HepG2 (cell line): ENCODE results near the gene SLC22A23. TPM values are rescaled to one million over a fixed set of nuclear protein-coding genes. Genes with fewer than 3 reads are reported as not detected.

ENCODE experiments used
- ATAC-seq: fragments of 200-7000 bp; cut with Tn5 transposase; 3 replicates; pipeline ENCODE4 v1.9.1; 2020; ENCODE audit warnings: mild to moderate bottlenecking, moderate library complexity
- BruUV-seq: library from RNA; stranded (reverse); fragments of 400-500 nt; replicated peaks from 2 replicates; lab custom pipeline; 2021; lab: Mats Ljungman, UMichigan
- CTCF ChIA-PET: fragments of 300-600 bp; formaldehyde crosslinking; extraction: SDS; loops from one replicate; lab custom pipeline; 2021; ENCODE audit warnings: low total read pairs, inconsistent platforms, low intra/inter-chr PET ratio; lab: Yijun Ruan, JAX
- POLR2A ChIA-PET: fragments of 350-600 bp; sonication (Branson Sonifier 250); formaldehyde crosslinking; loops from one replicate; lab custom pipeline; 2020; ENCODE audit warnings: antibody characterized with exemption, inconsistent platforms; lab: Yijun Ruan, JAX
- DNase-seq: peaks from one replicate; pipeline ENCODE4 v3.0.0-alpha.2; 2015; ENCODE audit warnings: low spot score
- FAIRE-seq: peaks from 3 replicates; lab custom pipeline; 2011; peaks lifted over from hg19 to GRCh38; lab: Jason Lieb, UNC
- H2AFZ ChIP-seq: one replicate; pipeline ENCODE4 v1.6.1; 2011; ENCODE audit warnings: low read length, inconsistent platforms
- H3K27ac ChIP-seq: fragments of 300-600 bp; 3 replicates; pipeline ENCODE4 v1.8.0; 2011; ENCODE audit warnings: mixed run types, mild to moderate bottlenecking, mixed read lengths, low read length, inconsistent platforms; ENCODE audit not compliant: insufficient read depth; ENCODE audit errors: extremely low read length
- H3K27me3 ChIP-seq, 2 experiments: fragments of 200-600 bp in 1 of 2; 2 replicates in 1 of 2; 3 replicates in 1 of 2; pipeline versions ENCODE4 v1.6.0 to v1.8.0; 2011; ENCODE audit warnings: low read length in 2 of 2, mild to moderate bottlenecking in 2 of 2, moderate library complexity in 2 of 2, inconsistent platforms in 1 of 2; ENCODE audit not compliant: insufficient read depth in 2 of 2, control insufficient read depth in 1 of 2
- H3K36me3 ChIP-seq, 2 experiments: fragments of 200-600 bp in 1 of 2; replicated peaks in 1 of 2; 2 replicates in 1 of 2; 3 replicates in 1 of 2; pipeline versions ENCODE4 v1.5.1 to v1.8.0; 2011; ENCODE audit warnings: low read length in 2 of 2, inconsistent platforms in 1 of 2; ENCODE audit not compliant: insufficient read depth in 2 of 2, control insufficient read depth in 1 of 2
- H3K4me1 ChIP-seq: 2 replicates; pipeline ENCODE4 v1.5.1; 2012; ENCODE audit warnings: low read length, inconsistent platforms; ENCODE audit not compliant: insufficient read depth
- H3K4me2 ChIP-seq: 2 replicates; pipeline ENCODE4 v1.6.0; 2011; ENCODE audit warnings: low read depth, low read length, inconsistent platforms
- H3K4me3 ChIP-seq, 3 experiments: fragments of 200-600 bp in 1 of 3; sonication (generic), shearing (Covaris generic) in 1 of 3; replicated peaks in 1 of 3; 2 replicates each; pipeline ENCODE4 v1.5.1; 2011 to 2016; ENCODE audit warnings: low read length in 3 of 3, inconsistent platforms in 2 of 3, low read depth in 2 of 3, mild to moderate bottlenecking in 2 of 3, control low read depth in 1 of 3, mixed read lengths in 1 of 3; ENCODE audit not compliant: insufficient read depth in 1 of 3
- H3K79me2 ChIP-seq: one replicate; pipeline ENCODE4 v1.6.1; 2011; ENCODE audit warnings: low read length, inconsistent platforms; ENCODE audit not compliant: insufficient read depth
- H3K9ac ChIP-seq: 2 replicates; pipeline ENCODE4 v1.6.0; 2011; ENCODE audit warnings: mild to moderate bottlenecking, low read depth, low read length, inconsistent platforms; ENCODE audit not compliant: insufficient read depth
- H3K9me3 ChIP-seq: 2 replicates; pipeline ENCODE4 v1.5.1; 2012; ENCODE audit warnings: mild to moderate bottlenecking, low read length
- H4K20me1 ChIP-seq: 2 replicates; pipeline ENCODE4 v1.6.0; 2011; ENCODE audit warnings: inconsistent platforms, mild to moderate bottlenecking, low read length, moderate library complexity; ENCODE audit not compliant: insufficient read depth
- E2F1 ChIP-seq: sonication (generic); formaldehyde crosslinking; IDR thresholded peaks from 2 replicates; pipeline ENCODE4 v1.5.0; 2020; ENCODE audit warnings: missing genetic modification reagents
- ESRRA ChIP-seq: sonication (generic); formaldehyde crosslinking; IDR thresholded peaks from 2 replicates; pipeline ENCODE4 v1.5.1; 2020; ENCODE audit warnings: mild to moderate bottlenecking, low read depth, missing genetic modification reagents
- GZF1 ChIP-seq: sonication (generic); formaldehyde crosslinking; IDR thresholded peaks from 2 replicates; pipeline ENCODE4 v1.5.1; 2020; ENCODE audit warnings: mild to moderate bottlenecking, missing genetic modification reagents
- REXO4 ChIP-seq: sonication (generic); formaldehyde crosslinking; IDR thresholded peaks from 2 replicates; pipeline ENCODE4 v1.8.0; 2022; ENCODE audit warnings: missing genetic modification reagents, mild to moderate bottlenecking, borderline replicate concordance
- SMARCE1 ChIP-seq: fragments of 450-650 bp; IDR thresholded peaks from 2 replicates; pipeline ENCODE4 v1.6.1; 2017; ENCODE audit warnings: borderline replicate concordance
- SP1 ChIP-seq, 2 experiments: fragments of 450-650 bp in 1 of 2; sonication (generic) in 1 of 2; formaldehyde crosslinking in 1 of 2; IDR thresholded peaks; 2 replicates each; pipeline versions ENCODE4 v1.4.0 to v1.6.1; 2016 to 2020; ENCODE audit warnings: missing genetic modification reagents in 1 of 2
- SP2 ChIP-seq: sonication (generic); formaldehyde crosslinking; IDR thresholded peaks from 2 replicates; pipeline ENCODE4 v1.5.1; 2020; ENCODE audit warnings: mild to moderate bottlenecking, missing genetic modification reagents
- SPEN ChIP-seq: sonication (generic); formaldehyde crosslinking; IDR thresholded peaks from 2 replicates; pipeline ENCODE4 v1.5.1; 2020; ENCODE audit warnings: low read depth, mild to moderate bottlenecking, missing genetic modification reagents
- ZC3H13 ChIP-seq: sonication (generic); formaldehyde crosslinking; IDR thresholded peaks from 2 replicates; pipeline ENCODE4 v1.8.1; 2023; ENCODE audit warnings: mild to moderate bottlenecking, missing genetic modification reagents, moderate library complexity
- ZFX ChIP-seq: sonication (generic); formaldehyde crosslinking; IDR thresholded peaks from 2 replicates; pipeline ENCODE4 v1.4.0; 2020; ENCODE audit warnings: mild to moderate bottlenecking, low read depth, missing genetic modification reagents, moderate library complexity
- ZNF441 ChIP-seq: sonication (generic); formaldehyde crosslinking; IDR thresholded peaks from 2 replicates; pipeline ENCODE4 v1.7.0; 2021; ENCODE audit warnings: missing genetic modification reagents, borderline replicate concordance
- ZNF550 ChIP-seq: sonication (generic); formaldehyde crosslinking; IDR thresholded peaks from 2 replicates; pipeline ENCODE4 v1.4.0; 2020; ENCODE audit warnings: mild to moderate bottlenecking, missing genetic modification reagents, borderline replicate concordance
- ZNF577 ChIP-seq: sonication (generic); formaldehyde crosslinking; IDR thresholded peaks from 2 replicates; pipeline ENCODE4 v1.4.0; 2020; ENCODE audit warnings: mild to moderate bottlenecking, low read depth, missing genetic modification reagents, borderline replicate concordance
- ZNF841 ChIP-seq: sonication (generic); formaldehyde crosslinking; IDR thresholded peaks from 2 replicates; pipeline ENCODE4 v1.8.1; 2023; ENCODE audit warnings: missing genetic modification reagents, borderline replicate concordance
- ZSCAN31 ChIP-seq: sonication (generic); formaldehyde crosslinking; IDR thresholded peaks from 2 replicates; pipeline ENCODE4 v1.5.0; 2020; ENCODE audit warnings: low read depth, mild to moderate bottlenecking, missing genetic modification reagents
- WGBS: methylation state at CpG from one replicate; pipeline ENCODE4 v1.1.6; 2017; ENCODE audit warnings: low lambda C conversion rate; 5-methylcytosine and 5-hydroxymethylcytosine counted together
- in situ Hi-C: cut with HindIII; loops from 2 replicates; pipeline ENCODE4 v1.10.0; 2017; ENCODE audit warnings: low pct_unique_long_range_greater_than_20kb; ENCODE audit not compliant: extremely low pct_ligation_motif_present
- intact Hi-C: fragments of 100-400 bp; cut with micrococcal nuclease; formaldehyde crosslinking; loops from one replicate; pipeline ENCODE4 v1.10.0; 2022; ENCODE audit not compliant: unreplicated experiment
- polyA plus RNA-seq, 8 experiments: library from polyadenylated mRNA; depleted of rRNA in 3 of 8; stranded (reverse) in 7 of 8; unstranded in 1 of 8; fragments of >200 nt; fragmentation: Illumina TruSeq in 4 of 8; extraction: Trizol in 4 of 8; gene quantifications; 2 replicates each; pipeline versions ENCODE4 v1.2.1 to v1.2.3, GENCODE V29; 2011 to 2016; ENCODE audit warnings: low read depth in 4 of 8, missing spikeins in 1 of 8, mixed read lengths in 1 of 8; ENCODE audit not compliant: insufficient read depth in 1 of 8
- total RNA-seq, 5 experiments: library from RNA; depleted of rRNA; stranded (reverse); fragments of >200 nt; fragmentation: Illumina TruSeq; extraction: Trizol; gene quantifications; 2 replicates each; pipeline ENCODE4 v1.2.3, GENCODE V29; 2016; ENCODE audit warnings: low read depth in 1 of 5
- TF ChIP-seq, protein P1 (sequence below): sonication (generic); formaldehyde crosslinking; conservative IDR thresholded peaks from 2 replicates; pipeline ENCODE4 v1.8.0; 2022; ENCODE audit warnings: mild to moderate bottlenecking, moderate library complexity, missing genetic modification reagents

SLC22A23 gene
- total and polyA plus RNA-seq, 2 of the 13 experiments (the other 11 are each of a cell fraction or from before 2014, with no cell fraction given): 11.8 to 17.5 TPM

DNA sequence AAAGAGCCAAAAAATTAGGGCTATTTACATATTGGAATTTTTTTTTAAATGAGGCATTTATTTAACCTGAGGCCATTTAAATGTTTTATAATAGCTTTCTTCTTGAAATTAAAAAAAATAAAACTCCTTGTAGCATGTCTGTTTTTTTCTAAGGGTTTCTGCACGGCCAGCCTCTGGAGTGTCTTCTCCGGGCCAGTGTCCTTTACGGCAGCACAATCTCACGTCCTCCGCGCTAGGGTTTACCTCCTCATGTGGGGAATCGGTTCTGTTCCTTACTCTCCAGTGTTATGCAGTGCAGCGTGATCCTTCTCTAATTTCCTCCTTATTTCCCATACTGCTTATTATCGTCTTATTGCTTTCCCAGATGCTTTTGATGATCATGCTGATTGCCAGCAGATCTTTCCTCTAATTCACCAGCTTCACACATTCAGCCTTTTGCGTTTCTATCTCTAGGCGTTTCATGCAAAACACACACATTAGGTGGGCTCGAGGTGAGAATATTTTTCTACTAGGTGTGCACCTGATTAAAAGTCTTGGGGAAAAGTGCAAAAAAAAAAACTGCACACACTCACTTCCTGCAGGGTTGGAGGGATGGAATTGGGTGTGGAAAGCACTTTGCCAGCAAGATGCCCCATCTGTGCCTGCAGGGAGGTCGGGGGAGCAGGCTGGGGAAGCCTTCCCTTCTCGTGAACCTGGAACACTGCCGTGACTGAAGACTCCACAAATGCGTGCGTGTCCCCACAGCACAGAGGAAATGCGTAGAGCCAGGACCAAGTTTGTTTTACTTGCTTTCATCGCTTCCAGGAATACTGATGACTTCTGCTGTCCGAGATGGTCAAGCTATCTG, 142.0 kb downstream of the SLC22A23 start:
- Histone ChIP-seq H2AFZ (no peak overlapping the region), H4K20me1 (no peaks in the 10 kb centered on the region), H3K4me2 (no peak overlapping the region), H3K4me3 (no peak overlapping the region), H3K9ac (no peak overlapping the region), H3K36me3 (peaks cover 29 to 62% of the 10 kb centered on the region in 2 experiments), H3K79me2 (no peaks in the 10 kb centered on the region), H3K27ac (no peak overlapping the region), H3K4me1 (no peaks in the 10 kb centered on the region), H3K27me3 (no peaks in the 10 kb centered on the region), H3K9me3 (no peaks in the 10 kb centered on the region)
- CTCF ChIA-PET: no interaction called here
- FAIRE-seq (no peak), ATAC-seq (no peak), DNase-seq (no peak)
- POLR2A ChIA-PET: no interaction called here
- BruUV-seq: TSS peak; percentile 5
- TF ChIP-seq ZC3H13 (CRISPR knock-in tag): 0 out of 2 replicates have a peak, but pooled peaks have one; percentile 43
- no peak for TF ChIP-seq ZSCAN31
- TF ChIP-seq SP1 (IDR thresholded peaks at IDR 0.05): no peak
- no peak for TF ChIP-seq SP1 (CRISPR knock-in tag; IDR thresholded peaks at IDR 0.05)
- no peak for TF ChIP-seq E2F1 (CRISPR knock-in tag)
- no peak for TF ChIP-seq ZNF841
- 98% methylated on average over 19 of the region's 20 CpGs for WGBS
- in situ Hi-C loops (no loop called here), intact Hi-C loops (no loop called here)

GRCh38 chr6:3314176-3314575, 142.7 kb downstream of the SLC22A23 start:
- Histone ChIP-seq H4K20me1 (no peaks in the 10 kb centered on the region), H2AFZ (no peak overlapping the region), H3K9me3 (no peaks in the 10 kb centered on the region), H3K4me2 (no peak overlapping the region), H3K79me2 (no peaks in the 10 kb centered on the region), H3K9ac (no peak overlapping the region), H3K27me3 (no peaks in the 10 kb centered on the region), H3K27ac (no peak overlapping the region), H3K36me3 (peaks cover 25 to 55% of the 10 kb centered on the region in 2 experiments), H3K4me1 (no peaks in the 10 kb centered on the region), H3K4me3 (no peak overlapping the region)
- ATAC-seq (no peak), FAIRE-seq (no peak), DNase-seq (no peak)
- 92% methylated on average over 6 of the region's 7 CpGs for WGBS
- intact Hi-C loops (no loop called here), in situ Hi-C loops (no loop called here)
- no peak for TF ChIP-seq ZNF441
- TF ChIP-seq REXO4 (CRISPR knock-in tag): no peak
- TF ChIP-seq ZNF577 (CRISPR knock-in tag): no peak
- TF ChIP-seq, protein P1, sequence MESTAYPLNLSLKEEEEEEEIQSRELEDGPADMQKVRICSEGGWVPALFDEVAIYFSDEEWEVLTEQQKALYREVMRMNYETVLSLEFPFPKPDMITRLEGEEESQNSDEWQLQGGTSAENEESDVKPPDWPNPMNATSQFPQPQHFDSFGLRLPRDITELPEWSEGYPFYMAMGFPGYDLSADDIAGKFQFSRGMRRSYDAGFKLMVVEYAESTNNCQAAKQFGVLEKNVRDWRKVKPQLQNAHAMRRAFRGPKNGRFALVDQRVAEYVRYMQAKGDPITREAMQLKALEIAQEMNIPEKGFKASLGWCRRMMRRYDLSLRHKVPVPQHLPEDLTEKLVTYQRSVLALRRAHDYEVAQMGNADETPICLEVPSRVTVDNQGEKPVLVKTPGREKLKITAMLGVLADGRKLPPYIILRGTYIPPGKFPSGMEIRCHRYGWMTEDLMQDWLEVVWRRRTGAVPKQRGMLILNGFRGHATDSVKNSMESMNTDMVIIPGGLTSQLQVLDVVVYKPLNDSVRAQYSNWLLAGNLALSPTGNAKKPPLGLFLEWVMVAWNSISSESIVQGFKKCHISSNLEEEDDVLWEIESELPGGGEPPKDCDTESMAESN: no peak
- no peak for TF ChIP-seq ESRRA (CRISPR knock-in tag)
- no peak for TF ChIP-seq SP2 (CRISPR knock-in tag)
- no peak for TF ChIP-seq GZF1 (CRISPR knock-in tag)
- no peak for TF ChIP-seq ZFX (CRISPR knock-in tag)
- TF ChIP-seq SMARCE1: no peak
- no peak for TF ChIP-seq SPEN
- no peak for TF ChIP-seq ZNF550
- BruUV-seq: no TSS peak
- CTCF ChIA-PET: no interaction called here
- POLR2A ChIA-PET: no interaction called here
